ENCODE results near the gene ANXA2R.

- 0 out of 2 replicates have a peak, but pooled peaks have one; percentile 29 for TF ChIP-seq CTCF (conservative IDR thresholded peaks at IDR 0.05; ENCODE audit: low read depth, low read length)
- no peak for TF ChIP-seq EZH2 (IDR thresholded peaks at IDR 0.05; ENCODE audit: low read length, unreplicated experiment)
Observed at GRCh38 chr5:43036856-43037635, 3.1 kb downstream of the ANXA2R start.
